Measurements from ENCODE around the gene SPDYC.

Gene SPDYC

DNA sequence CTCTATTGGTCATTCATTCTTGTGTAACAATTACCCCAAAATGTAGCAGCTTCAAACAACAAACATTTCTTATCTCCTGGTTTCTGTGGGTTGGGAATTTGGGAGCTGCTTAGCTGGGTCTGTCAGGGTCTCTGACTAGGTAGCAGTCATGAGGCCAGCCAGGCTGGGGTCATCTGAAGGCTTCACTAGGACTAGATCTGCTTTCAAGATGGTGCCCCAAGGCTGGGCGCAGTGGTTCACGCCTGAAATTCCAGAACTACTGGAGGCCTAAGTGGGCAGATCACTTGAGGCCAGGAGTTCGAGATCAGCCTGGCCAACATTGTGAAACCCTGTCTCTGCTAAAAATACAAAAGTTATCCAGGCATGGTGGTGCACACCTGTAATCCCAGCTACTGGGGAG, 13.1 kb upstream of the SPDYC start:
- Histone ChIP-seq H2AFZ (ENCODE audit: low read depth, low read length) (no peak overlapping the region), H3K79me2 (ENCODE audit: insufficient read depth, low read length) (no peaks in the 10 kb centered on the region), H3K27ac (ENCODE audit: low read length) (no peak overlapping the region), H3K9ac (ENCODE audit: low read depth, low read length) (no peak overlapping the region), H4K20me1 (ENCODE audit: insufficient read depth, low read length) (no peaks in the 10 kb centered on the region), H3K4me2 (ENCODE audit: insufficient read depth, low read length) (no peak overlapping the region), H3K36me3 (ENCODE audit: insufficient read depth, low read length) (no peaks in the 10 kb centered on the region), H3K9me3 (ENCODE audit: insufficient read depth, low read length, severe bottlenecking) (no peaks in the 10 kb centered on the region), H3K27me3 (ENCODE audit: insufficient read depth, low read length, poor library complexity) (peaks cover 6% of the 10 kb centered on the region), H3K4me3 (ENCODE audit: low read depth in 1 of 2, low read length in 2 of 2) (no peak overlapping the region), H3K4me1 (ENCODE audit: insufficient read depth, low read length) (no peaks in the 10 kb centered on the region)
- no peak for DNase-seq
- no peak for ATAC-seq (ENCODE audit: insufficient read depth, low read depth)
- TF ChIP-seq CTCF (IDR thresholded peaks at IDR 0.05; ENCODE audit: borderline replicate concordance, extremely low read depth, low read length, poor library complexity, severe bottlenecking) (no peak), EZH2 (IDR thresholded peaks at IDR 0.05; ENCODE audit: borderline replicate concordance, low read depth, low read length, severe bottlenecking) (no peak)

- Histone ChIP-seq H3K27ac (ENCODE audit: low read length) (no peak overlapping the region), H3K79me2 (ENCODE audit: insufficient read depth, low read length) (no peaks in the 10 kb centered on the region), H3K9me3 (ENCODE audit: insufficient read depth, low read length, severe bottlenecking) (no peaks in the 10 kb centered on the region), H3K4me1 (ENCODE audit: insufficient read depth, low read length) (no peaks in the 10 kb centered on the region), H3K9ac (ENCODE audit: low read depth, low read length) (no peak overlapping the region), H3K27me3 (ENCODE audit: insufficient read depth, low read length, poor library complexity) (peaks cover 6% of the 10 kb centered on the region), H2AFZ (ENCODE audit: low read depth, low read length) (no peak overlapping the region), H4K20me1 (ENCODE audit: insufficient read depth, low read length) (no peaks in the 10 kb centered on the region), H3K4me3 (ENCODE audit: low read depth in 1 of 2, low read length in 2 of 2) (no peak overlapping the region), H3K36me3 (ENCODE audit: insufficient read depth, low read length) (no peaks in the 10 kb centered on the region), H3K4me2 (ENCODE audit: insufficient read depth, low read length) (no peak overlapping the region)
- no peak for DNase-seq
- TF ChIP-seq EZH2 (IDR thresholded peaks at IDR 0.05; ENCODE audit: borderline replicate concordance, low read depth, low read length, severe bottlenecking) (no peak), CTCF (IDR thresholded peaks at IDR 0.05; ENCODE audit: borderline replicate concordance, extremely low read depth, low read length, poor library complexity, severe bottlenecking) (no peak)
- ATAC-seq (ENCODE audit: insufficient read depth, low read depth), result no peak
These were observed 12.7 kb upstream of the SPDYC start for GRCh38 chr11:65157336-65157735.

DNA sequence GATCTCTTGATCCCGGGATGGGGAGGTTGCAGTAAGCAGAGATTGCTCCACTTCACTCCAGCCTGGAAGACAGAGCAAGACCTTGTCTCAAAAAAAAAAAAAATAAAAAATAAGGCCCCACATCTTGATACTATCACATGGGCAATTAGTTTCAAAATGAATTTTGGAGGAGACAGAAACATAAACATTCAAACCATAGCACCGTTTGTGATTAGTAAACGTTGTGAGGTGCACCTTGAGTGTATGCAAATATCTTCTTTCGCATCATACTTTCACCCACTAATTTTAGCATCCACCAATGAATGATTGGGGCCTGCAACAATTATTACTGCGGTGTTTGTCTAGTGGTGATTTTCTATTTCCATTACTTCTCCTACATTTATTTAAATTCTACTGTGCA, 11.0 kb upstream of the SPDYC start:
- Histone ChIP-seq H3K9ac (ENCODE audit: low read depth, low read length) (no peak overlapping the region), H3K27me3 (ENCODE audit: insufficient read depth, low read length, poor library complexity) (peaks cover 6% of the 10 kb centered on the region), H3K4me2 (ENCODE audit: insufficient read depth, low read length) (no peak overlapping the region), H3K9me3 (ENCODE audit: insufficient read depth, low read length, severe bottlenecking) (no peaks in the 10 kb centered on the region), H3K27ac (ENCODE audit: low read length) (no peak overlapping the region), H3K4me1 (ENCODE audit: insufficient read depth, low read length) (no peaks in the 10 kb centered on the region), H3K79me2 (ENCODE audit: insufficient read depth, low read length) (no peaks in the 10 kb centered on the region), H4K20me1 (ENCODE audit: insufficient read depth, low read length) (no peaks in the 10 kb centered on the region), H3K36me3 (ENCODE audit: insufficient read depth, low read length) (no peaks in the 10 kb centered on the region), H2AFZ (ENCODE audit: low read depth, low read length) (no peak overlapping the region), H3K4me3 (ENCODE audit: low read depth in 1 of 2, low read length in 2 of 2) (no peak overlapping the region)
- DNase-seq, result no peak
- ATAC-seq (ENCODE audit: insufficient read depth, low read depth), result no peak
- no peak for TF ChIP-seq EZH2 (IDR thresholded peaks at IDR 0.05; ENCODE audit: borderline replicate concordance, low read depth, low read length, severe bottlenecking)
- TF ChIP-seq CTCF (IDR thresholded peaks at IDR 0.05; ENCODE audit: borderline replicate concordance, extremely low read depth, low read length, poor library complexity, severe bottlenecking), result no peak

DNA sequence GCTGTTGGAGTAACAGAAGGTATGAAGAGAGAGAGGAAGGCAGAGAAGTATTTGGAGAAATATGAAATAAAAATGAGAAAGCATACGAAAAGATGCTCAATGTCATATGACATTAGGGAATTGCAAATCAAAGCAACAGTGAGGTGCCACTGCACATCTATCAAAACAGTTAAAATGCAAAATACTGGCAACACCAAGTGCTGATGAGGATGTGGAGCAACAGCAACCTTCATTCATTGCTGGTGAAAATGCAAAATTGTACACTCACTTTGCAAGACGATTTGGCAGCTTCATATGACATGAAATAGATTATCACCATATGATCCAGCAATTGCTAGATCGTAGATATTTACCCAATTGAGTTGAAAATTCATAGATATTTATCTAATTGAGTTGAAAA, 9.4 kb upstream of the SPDYC start:
- Histone ChIP-seq H3K27ac (ENCODE audit: low read length) (no peak overlapping the region), H3K4me1 (ENCODE audit: insufficient read depth, low read length) (no peaks in the 10 kb centered on the region), H4K20me1 (ENCODE audit: insufficient read depth, low read length) (no peaks in the 10 kb centered on the region), H2AFZ (ENCODE audit: low read depth, low read length) (no peak overlapping the region), H3K27me3 (ENCODE audit: insufficient read depth, low read length, poor library complexity) (peaks cover 6% of the 10 kb centered on the region), H3K9me3 (ENCODE audit: insufficient read depth, low read length, severe bottlenecking) (no peaks in the 10 kb centered on the region), H3K36me3 (ENCODE audit: insufficient read depth, low read length) (no peaks in the 10 kb centered on the region), H3K4me2 (ENCODE audit: insufficient read depth, low read length) (no peak overlapping the region), H3K4me3 (ENCODE audit: low read depth in 1 of 2, low read length in 2 of 2) (no peak overlapping the region), H3K9ac (ENCODE audit: low read depth, low read length) (no peak overlapping the region), H3K79me2 (ENCODE audit: insufficient read depth, low read length) (no peaks in the 10 kb centered on the region)
- TF ChIP-seq EZH2 (IDR thresholded peaks at IDR 0.05; ENCODE audit: borderline replicate concordance, low read depth, low read length, severe bottlenecking) (no peak), CTCF (IDR thresholded peaks at IDR 0.05; ENCODE audit: borderline replicate concordance, extremely low read depth, low read length, poor library complexity, severe bottlenecking) (no peak)
- DNase-seq (no peak), ATAC-seq (ENCODE audit: insufficient read depth, low read depth) (no peak)
